Jurkat, Clone E6-1 (cell line): ENCODE data around the gene EPB41.

Experiments
- DNase-seq: peaks from one replicate; pipeline ENCODE4 v3.0.0-alpha.2; 2011; ENCODE audit warnings: low read depth, low spot score
- H3K4me3 ChIP-seq: 2 replicates; pipeline ENCODE4 v1.5.1; 2011; ENCODE audit warnings: mild to moderate bottlenecking, low read length, control low read depth, moderate library complexity

EPB41 gene

DNA sequence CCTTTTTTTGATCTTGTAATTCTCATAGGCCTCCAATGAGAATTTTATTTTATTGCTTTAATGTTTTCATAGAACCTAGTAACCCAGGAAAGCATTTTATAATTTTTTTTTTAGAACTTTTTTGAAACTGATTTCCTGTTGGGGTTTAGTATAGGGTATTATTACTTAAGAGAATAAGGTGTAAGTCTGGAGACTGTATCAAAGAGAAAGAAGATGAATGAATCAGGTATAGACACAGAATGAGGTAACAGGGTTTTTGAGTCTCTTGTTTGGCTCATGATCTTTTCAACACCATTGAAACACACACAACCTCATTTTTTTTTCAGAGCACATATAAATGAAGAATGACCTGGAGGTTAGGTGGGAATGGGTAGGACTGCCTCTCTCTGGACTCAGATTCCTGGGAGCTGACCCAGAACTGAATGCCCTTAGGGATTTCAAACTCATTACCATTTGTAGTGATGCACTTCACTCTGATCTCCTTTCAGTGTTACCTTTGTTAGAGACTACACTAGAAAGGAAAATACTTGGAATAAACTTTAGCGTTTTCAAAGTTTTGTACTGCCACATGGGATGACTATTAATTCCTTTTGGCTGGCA is 51.0 kb downstream of the EPB41 start:
- no peak overlapping the region for H3K4me3 ChIP-seq
- DNase-seq = no peak

DNA sequence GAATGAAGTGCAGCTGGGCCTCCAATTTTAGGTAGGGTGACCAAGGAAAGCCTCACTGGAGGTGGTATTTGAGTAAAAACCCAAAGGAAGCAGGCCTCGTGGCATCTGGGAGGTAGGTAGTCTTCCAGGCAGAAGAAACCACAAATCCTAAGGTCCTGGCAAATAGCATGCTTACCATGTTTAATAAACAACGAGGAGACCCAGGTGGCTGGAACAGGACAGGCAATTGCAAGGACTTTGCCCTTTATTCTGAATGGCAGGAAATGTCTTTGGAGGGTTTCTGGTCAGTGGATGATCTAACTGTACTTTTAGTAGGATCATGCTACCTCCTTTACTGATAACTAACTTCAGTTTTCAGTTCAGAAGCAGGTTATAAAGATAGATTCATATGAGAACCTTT is 52.2 kb downstream of the EPB41 start:
- no peak for DNase-seq
- no peak overlapping the region for H3K4me3 ChIP-seq

DNA sequence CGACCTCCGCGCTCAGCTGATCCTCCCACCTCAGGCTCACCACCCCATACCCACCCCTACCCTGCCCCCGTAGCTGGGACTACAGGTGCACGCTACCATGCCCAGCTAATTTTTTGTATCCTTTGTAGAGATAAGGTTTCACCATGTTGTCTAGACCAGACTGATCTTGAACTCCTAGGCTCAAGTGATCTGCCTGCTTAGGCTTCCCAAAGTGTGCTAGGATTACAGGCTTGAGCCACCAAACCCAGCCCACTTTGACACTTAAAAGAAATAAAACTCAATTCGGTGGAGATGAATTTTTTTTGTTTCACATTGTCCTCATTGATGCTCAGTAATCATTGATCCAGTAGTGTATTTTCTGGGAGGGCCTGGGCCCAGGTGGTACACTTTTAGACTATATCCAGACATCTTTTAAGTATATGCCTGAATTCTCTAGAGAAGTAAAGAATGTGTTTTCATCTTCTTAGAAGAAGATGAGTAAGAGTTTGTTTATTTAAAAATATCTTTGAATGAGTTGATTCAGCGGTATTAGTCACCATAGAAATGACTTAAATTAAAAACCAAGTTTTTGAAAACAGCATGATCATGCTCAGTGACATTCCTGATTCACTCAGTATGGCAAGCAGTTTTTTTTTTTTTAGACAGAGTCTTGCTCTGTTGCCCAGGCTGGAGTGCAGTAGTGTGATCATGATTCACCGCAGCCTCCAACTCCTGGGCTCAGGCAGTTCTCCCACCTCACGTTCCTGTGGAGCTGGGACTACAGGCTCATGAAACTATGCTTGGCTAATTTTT is 57.8 kb downstream of the EPB41 start:
- H3K4me3 ChIP-seq = no peak overlapping the region

GRCh38 chr1:28973596-28974421 is 59.4 kb downstream of the EPB41 start:
- H3K4me3 ChIP-seq = no peak overlapping the region
- DNase-seq = no peak

More for the DNA sequence above, 57.8 kb downstream of the EPB41 start:
- no peak for DNase-seq

DNA sequence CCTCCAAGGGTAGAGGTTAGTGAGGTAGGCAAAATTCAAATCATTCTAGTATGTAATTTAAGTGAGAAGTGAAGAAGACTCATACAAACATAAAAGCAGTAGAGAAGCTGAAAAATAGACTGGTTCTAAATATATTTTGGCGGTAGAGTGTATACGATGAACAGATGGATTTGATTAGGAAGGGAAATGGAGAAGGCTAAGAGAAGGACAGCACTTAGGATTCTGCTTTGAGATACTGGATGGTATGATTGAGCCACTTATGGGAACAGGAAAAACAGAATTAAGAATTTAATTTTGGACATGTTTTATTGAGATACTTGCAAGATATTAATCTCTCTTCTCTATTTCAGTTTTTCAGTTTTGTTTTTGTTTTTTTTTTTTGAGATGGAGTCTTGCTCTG is 60.1 kb downstream of the EPB41 start:
- H3K4me3 ChIP-seq = no peak overlapping the region
- no peak for DNase-seq

GRCh38 chr1:28976248-28976647 is 61.9 kb downstream of the EPB41 start:
- H3K4me3 ChIP-seq = no peak overlapping the region
- no peak for DNase-seq

DNA sequence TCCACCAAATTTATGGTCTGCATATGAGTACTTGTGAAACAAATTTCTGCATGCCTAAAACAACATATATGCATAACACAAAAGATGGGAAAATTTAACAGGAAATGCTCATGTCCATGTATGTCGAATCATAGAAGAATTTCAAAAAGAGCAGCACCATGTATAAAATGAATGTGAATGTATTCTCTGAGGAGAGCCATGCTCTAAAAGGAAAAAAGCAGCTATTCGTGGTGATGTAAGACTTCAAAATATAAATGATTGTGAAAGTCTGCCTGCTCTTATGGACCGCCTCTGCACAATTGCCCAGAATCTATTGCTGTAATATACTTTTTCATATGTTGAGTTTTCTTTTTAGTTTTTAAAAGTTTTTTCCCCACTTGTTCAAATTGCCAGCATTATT is 66.8 kb downstream of the EPB41 start:
- no peak overlapping the region for H3K4me3 ChIP-seq
- no peak for DNase-seq

DNA sequence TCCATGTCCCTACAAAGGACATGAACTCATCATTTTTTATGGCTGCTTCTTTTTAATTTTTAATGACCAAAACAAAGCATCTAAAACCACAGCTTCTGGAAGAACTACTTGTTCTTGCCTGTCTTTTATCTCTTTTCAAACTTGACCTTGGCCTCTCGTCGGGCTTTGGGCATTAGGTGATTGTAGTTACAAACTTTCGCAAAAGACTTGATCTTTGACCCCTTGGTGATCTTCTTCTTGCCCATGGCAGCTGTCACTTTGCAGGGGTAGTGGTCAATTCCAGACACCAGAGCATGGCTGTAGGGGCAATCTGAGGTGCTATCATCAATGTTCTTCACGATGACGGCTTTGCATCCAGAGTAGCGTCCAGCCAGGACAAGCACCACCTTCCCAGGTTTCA is 67.8 kb downstream of the EPB41 start:
- DNase-seq = no peak
- no peak overlapping the region for H3K4me3 ChIP-seq

- no peak overlapping the region for H3K4me3 ChIP-seq
- no peak for DNase-seq
These were observed 68.7 kb downstream of the EPB41 start for GRCh38 chr1:28983091-28983490.

- no peak overlapping the region for H3K4me3 ChIP-seq
These were observed 69.3 kb downstream of the EPB41 start for GRCh38 chr1:28983509-28984310.

GRCh38 chr1:28984311-28984684 is 69.9 kb downstream of the EPB41 start:
- H3K4me3 ChIP-seq = no peak overlapping the region
- DNase-seq = no peak

More at GRCh38 chr1:28983509-28984310, 69.3 kb downstream of the EPB41 start:
- no peak for DNase-seq

GRCh38 chr1:28985427-28985826 is 71.1 kb downstream of the EPB41 start:
- DNase-seq = no peak
- H3K4me3 ChIP-seq = no peak overlapping the region

- no peak for DNase-seq
- no peak overlapping the region for H3K4me3 ChIP-seq
These were observed 72.0 kb downstream of the EPB41 start for GRCh38 chr1:28986306-28986910.

DNA sequence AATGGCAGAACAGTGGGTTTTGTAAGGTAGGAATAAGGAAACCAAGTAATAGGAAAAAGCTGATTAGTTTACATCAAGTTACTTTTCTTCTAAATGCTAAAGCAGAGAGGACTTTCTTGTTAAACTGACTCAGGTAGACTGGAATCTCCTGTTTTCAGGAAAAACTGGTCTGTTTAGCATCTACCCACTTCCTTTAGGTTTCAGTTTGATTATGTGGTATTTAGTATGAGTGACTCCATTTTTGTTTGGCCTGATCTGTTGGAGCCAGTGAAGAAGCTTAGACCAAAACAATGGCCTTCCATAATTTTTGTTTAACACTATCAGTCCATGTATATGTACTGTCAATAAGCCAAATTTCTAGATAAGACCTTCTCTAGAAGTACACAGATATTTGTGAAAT is 88.4 kb downstream of the EPB41 start:
- no peak for DNase-seq
- no peak overlapping the region for H3K4me3 ChIP-seq

DNA sequence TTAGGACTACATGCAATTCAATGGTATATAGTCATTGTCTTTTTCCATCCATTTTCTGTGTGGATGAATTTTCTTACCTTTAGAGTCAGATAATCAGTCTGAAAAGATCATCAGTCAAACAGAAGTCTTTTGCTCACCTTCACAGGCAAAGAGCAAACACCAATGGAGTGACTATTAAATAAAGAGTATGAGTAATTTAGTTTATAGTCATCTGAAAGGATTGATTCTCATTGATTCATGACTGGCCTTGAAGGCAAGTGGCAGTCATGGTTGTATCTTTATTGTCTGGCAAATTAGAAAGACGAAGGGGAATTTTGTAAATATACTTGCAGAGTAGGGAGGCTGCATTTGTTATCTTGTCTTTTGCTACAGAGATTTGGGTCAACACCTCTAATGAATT is 89.9 kb downstream of the EPB41 start:
- DNase-seq = no peak

GRCh38 chr1:29004798-29005197 is 90.4 kb downstream of the EPB41 start:
- DNase-seq = no peak
- H3K4me3 ChIP-seq = no peak overlapping the region

More for the DNA sequence above, 89.9 kb downstream of the EPB41 start:
- no peak overlapping the region for H3K4me3 ChIP-seq

DNA sequence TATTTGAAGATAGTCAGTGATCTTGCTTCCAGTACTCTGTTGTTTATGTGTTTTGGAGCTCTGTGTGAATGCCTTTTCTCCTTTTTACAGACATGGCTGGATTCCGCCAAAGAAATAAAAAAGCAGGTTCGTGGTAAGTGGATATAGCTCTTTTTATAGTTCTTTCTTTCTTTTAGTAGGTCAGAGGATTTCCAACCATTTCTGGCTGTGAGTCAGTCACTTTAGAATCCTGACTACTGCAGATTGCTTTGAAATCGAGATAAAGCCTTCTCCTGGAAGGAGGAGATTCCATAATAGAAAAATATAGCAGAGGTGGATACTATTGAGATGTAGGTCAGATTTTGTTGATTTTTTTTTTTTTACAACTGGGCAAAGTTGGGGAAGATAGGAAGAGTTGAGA is 97.4 kb downstream of the EPB41 start:
- no peak for DNase-seq
- no peak overlapping the region for H3K4me3 ChIP-seq

DNA sequence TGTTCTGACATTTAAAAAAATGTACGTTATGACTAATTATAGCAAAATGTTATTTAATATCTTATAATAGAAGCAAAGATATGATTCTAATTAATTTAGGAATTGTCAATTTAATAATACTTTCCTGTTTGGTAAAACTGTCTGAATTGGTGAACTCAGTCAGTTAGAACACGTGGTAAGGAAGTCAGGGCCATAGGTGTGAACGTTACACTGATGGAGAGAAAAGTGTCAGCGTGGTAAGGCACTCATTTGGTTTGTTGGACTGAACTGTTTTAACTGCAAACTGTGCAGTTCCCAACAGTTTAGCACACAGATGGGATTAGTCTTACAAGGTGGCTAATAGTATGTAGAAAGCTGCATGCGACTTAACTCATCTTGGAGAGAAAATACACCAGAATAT is 102.9 kb downstream of the EPB41 start:
- no peak for DNase-seq
- H3K4me3 ChIP-seq = no peak overlapping the region
